Activated naive CD8-positive, alpha-beta T cell treated with anti-CD3 and anti-CD28 coated beads, Interleukin-2, amount 10 ng/mL, durations not matched to agents 7 days and 5 days (primary cell): Measurements from ENCODE around the gene AARS2. TPM values are rescaled to one million over a fixed set of nuclear protein-coding genes. Genes with fewer than 3 reads are reported as not detected.
"Not testable (repeated sequence)": the region's sequence is repeated elsewhere in the genome, so short reads cannot be mapped to it uniquely, and the experiment has no call there.

Experiments used
- ATAC-seq: fragments of 150-1000 bp; cut with Tn5 transposase; one replicate; pipeline ENCODE4 v1.10.0; 2021; ENCODE audit warnings: low read depth, moderate library complexity
- POLR2A ChIA-PET: fragments of 350-600 bp; sonication (Branson Sonifier 250); formaldehyde crosslinking; loops from one replicate; lab custom pipeline; 2021; ENCODE audit warnings: antibody characterized with exemption; lab: Charles Lee
- DNase-seq: peaks from one replicate; pipeline ENCODE4 v3.0.0; 2021
- H3K27ac Mint-ChIP-seq: one replicate; pipeline ENCODE4 v1.8.0; 2022; ENCODE audit warnings: mild to moderate bottlenecking, mixed read lengths
- H3K27me3 Mint-ChIP-seq: one replicate; pipeline ENCODE4 v1.8.0; 2022; ENCODE audit warnings: mild to moderate bottlenecking, moderate library complexity, mixed read lengths
- H3K36me3 Mint-ChIP-seq: one replicate; pipeline ENCODE4 v1.8.0; 2021; ENCODE audit warnings: mild to moderate bottlenecking, mixed read lengths
- H3K4me1 Mint-ChIP-seq: one replicate; pipeline ENCODE4 v1.8.0; 2021; ENCODE audit warnings: mixed read lengths
- H3K4me3 Mint-ChIP-seq: one replicate; pipeline ENCODE4 v1.8.0; 2022; ENCODE audit warnings: mild to moderate bottlenecking, moderate library complexity, mixed read lengths
- H3K9me3 Mint-ChIP-seq: one replicate; pipeline ENCODE4 v1.8.0; 2021; ENCODE audit warnings: mixed read lengths
- total RNA-seq, 2 experiments: library from RNA; stranded (reverse); gene quantifications; one replicate each; pipeline ENCODE4 v1.2.3, GENCODE V29; 2021

AARS2 gene
- total RNA-seq, 2 experiments from 2014 or later: 23.0 to 23.2 TPM

DNA sequence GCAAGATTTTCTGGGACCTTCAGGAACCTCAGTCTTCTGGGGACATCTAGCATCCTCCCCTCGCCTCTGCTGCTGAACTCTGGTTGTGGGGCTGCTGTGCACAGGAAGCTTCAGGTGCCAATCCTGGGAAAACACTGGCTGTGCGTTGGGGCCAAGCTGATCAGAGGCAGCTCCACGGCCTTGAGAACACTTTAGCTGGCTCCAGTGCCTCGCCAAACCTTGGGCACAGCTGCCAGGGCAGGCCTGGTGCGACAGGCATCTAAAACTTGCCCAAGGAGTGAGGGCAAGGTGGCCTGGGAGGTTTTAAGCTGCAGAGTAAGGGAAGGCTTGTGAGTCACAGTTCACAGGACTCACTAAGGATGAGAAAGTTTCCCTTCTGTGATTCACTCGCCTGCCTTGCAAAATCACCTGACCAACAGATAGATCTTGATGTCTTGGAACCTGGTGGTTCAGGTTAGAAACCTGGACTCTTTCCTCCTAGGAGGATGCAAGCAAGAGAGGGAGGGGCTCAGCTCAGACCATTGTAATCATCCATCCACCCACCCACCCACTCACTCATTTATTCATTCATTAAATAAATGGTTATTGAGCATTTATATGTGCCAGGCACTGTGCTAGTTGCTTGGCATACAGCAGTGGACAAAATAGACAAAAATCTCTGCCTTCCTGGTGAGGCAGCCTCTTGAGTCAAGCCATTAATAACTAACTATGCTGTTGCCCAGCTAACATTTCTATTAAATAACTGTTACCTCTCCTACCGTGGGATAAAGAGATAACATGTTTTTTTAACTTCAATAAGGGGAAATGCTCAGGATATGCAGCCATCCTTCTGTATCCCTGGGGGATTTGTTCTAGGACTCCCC is 26.8 kb upstream of the AARS2 start:
- Mint-ChIP-seq H3K27ac (no peak overlapping the region), H3K36me3 (no peaks in the 10 kb centered on the region), H3K4me3 (no peak overlapping the region), H3K27me3 (peaks cover 46% of the 10 kb centered on the region), H3K9me3 (no peaks in the 10 kb centered on the region), H3K4me1 (peaks cover 8% of the 10 kb centered on the region)
- ATAC-seq (no peak), DNase-seq (no peak)
- POLR2A ChIA-PET: no interaction called here

DNA sequence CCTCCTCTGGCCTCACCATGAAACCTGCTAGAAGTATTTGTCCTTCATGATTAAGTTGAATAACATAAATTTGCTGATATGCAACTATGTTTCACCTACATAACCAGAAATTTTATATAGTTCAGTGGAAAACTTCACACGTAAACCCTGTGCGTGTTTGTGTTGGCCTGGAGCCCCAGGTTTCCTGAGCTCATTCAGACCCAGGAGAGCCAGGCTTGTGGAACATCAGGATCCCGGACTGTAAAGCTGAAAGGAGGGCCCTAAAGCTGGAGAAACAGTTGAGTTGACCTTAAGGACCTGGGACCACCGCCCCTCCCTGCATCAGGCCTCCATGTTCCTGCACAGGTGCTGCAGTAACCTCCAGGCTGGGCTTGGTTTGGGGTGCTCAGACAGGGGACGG is 26.2 kb upstream of the AARS2 start:
- Mint-ChIP-seq H3K27ac (no peak overlapping the region), H3K4me1 (peaks cover 8% of the 10 kb centered on the region), H3K4me3 (no peak overlapping the region), H3K27me3 (peaks cover 39% of the 10 kb centered on the region), H3K36me3 (no peaks in the 10 kb centered on the region), H3K9me3 (no peaks in the 10 kb centered on the region)
- DNase-seq (no peak), ATAC-seq (no peak)
- POLR2A ChIA-PET: no interaction called here

- Mint-ChIP-seq H3K4me1 (peaks cover 8% of the 10 kb centered on the region), H3K27ac (no peak overlapping the region), H3K4me3 (no peak overlapping the region), H3K36me3 (no peaks in the 10 kb centered on the region), H3K9me3 (no peaks in the 10 kb centered on the region), H3K27me3 (peaks cover 31% of the 10 kb centered on the region)
- ATAC-seq (peak; percentile 88), DNase-seq (peak; percentile 67)
- POLR2A ChIA-PET: no interaction called here
These were observed 25.3 kb upstream of the AARS2 start for GRCh38 chr6:44338228-44339122.

DNA sequence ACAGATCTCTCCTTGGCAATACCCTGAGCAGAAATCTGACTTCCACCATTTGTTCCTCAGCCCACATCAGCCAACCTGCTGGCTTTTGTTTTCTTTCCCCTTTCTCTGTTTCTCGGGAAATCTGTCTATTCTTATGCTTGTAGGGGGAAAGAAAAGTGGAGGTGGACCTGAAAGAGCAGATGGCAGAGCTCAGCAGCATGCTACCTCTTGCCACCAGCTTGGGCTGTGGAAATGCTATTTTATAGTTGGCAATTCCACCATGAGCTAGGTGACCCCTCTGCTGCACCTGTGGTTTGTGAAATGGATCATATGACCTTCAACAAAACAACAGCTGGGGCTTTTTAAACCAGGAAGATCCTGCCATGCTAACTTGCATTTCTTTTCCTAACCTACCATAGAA is 22.5 kb upstream of the AARS2 start:
- H3K36me3 Mint-ChIP-seq: no peaks in the 10 kb centered on the region
- no peaks in the 10 kb centered on the region for H3K9me3 Mint-ChIP-seq
- H3K27me3 Mint-ChIP-seq: peaks cover 28% of the 10 kb centered on the region
- peaks cover 10% of the 10 kb centered on the region for H3K4me1 Mint-ChIP-seq
- no peak for DNase-seq
- ATAC-seq: no peak
- POLR2A ChIA-PET: interaction anchor here (0.8 kb wide), 1 partner anchor 23 kb away, joined by 3 read pairs; the partner anchor contains the start of gene AARS2
- H3K27ac Mint-ChIP-seq: no peak overlapping the region
- H3K4me3 Mint-ChIP-seq: no peak overlapping the region

DNA sequence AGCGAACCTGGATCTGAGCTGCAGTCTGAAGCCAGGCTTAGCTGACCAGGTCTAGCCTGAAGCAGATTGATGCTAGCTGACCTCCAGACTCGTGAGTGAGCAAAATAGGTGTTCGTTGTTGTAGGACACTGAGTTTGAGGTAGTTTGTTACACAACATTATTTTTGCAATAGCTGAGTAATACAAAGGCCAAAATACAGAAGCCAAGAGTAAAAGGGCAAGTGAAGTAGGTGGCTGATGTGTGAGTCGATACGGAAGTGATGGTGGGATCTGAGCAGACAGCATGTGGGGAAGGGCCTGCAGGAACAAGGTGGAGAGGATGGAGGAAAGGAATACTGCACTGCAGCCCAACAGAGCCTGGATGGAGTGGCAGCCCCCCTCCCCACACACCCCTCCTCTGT is 20.8 kb upstream of the AARS2 start:
- no peak overlapping the region for H3K4me3 Mint-ChIP-seq
- H3K27me3 Mint-ChIP-seq: peaks cover 42% of the 10 kb centered on the region
- ATAC-seq (no peak), DNase-seq (no peak)
- no peaks in the 10 kb centered on the region for H3K9me3 Mint-ChIP-seq
- POLR2A ChIA-PET: no interaction called here
- no peaks in the 10 kb centered on the region for H3K36me3 Mint-ChIP-seq
- peaks cover 10% of the 10 kb centered on the region for H3K4me1 Mint-ChIP-seq
- H3K27ac Mint-ChIP-seq: no peak overlapping the region

GRCh38 chr6:44333273-44333919 is 20.2 kb upstream of the AARS2 start:
- DNase-seq (no peak), ATAC-seq (no peak)
- Mint-ChIP-seq H3K4me3 (no peak overlapping the region), H3K27me3 (peaks cover 47% of the 10 kb centered on the region), H3K4me1 (peaks cover 9% of the 10 kb centered on the region), H3K27ac (no peak overlapping the region), H3K36me3 (no peaks in the 10 kb centered on the region), H3K9me3 (no peaks in the 10 kb centered on the region)
- POLR2A ChIA-PET: no interaction called here

- H3K36me3 Mint-ChIP-seq: no peaks in the 10 kb centered on the region
- DNase-seq (no peak), ATAC-seq (no peak)
- no peak overlapping the region for H3K27ac Mint-ChIP-seq
- peaks cover 55% of the 10 kb centered on the region for H3K27me3 Mint-ChIP-seq
- H3K4me3 Mint-ChIP-seq: no peak overlapping the region
- no peaks in the 10 kb centered on the region for H3K9me3 Mint-ChIP-seq
- POLR2A ChIA-PET: no interaction called here
- peaks cover 8% of the 10 kb centered on the region for H3K4me1 Mint-ChIP-seq
These were observed 19.4 kb upstream of the AARS2 start for GRCh38 chr6:44332585-44332984.

GRCh38 chr6:44329858-44330257 is 16.7 kb upstream of the AARS2 start:
- Mint-ChIP-seq H3K27me3 (peaks cover 51% of the 10 kb centered on the region), H3K4me1 (peaks cover 2% of the 10 kb centered on the region), H3K4me3 (no peak overlapping the region), H3K9me3 (no peaks in the 10 kb centered on the region), H3K27ac (no peak overlapping the region), H3K36me3 (no peaks in the 10 kb centered on the region)
- ATAC-seq: no peak
- no peak for DNase-seq
- POLR2A ChIA-PET: no interaction called here

DNA sequence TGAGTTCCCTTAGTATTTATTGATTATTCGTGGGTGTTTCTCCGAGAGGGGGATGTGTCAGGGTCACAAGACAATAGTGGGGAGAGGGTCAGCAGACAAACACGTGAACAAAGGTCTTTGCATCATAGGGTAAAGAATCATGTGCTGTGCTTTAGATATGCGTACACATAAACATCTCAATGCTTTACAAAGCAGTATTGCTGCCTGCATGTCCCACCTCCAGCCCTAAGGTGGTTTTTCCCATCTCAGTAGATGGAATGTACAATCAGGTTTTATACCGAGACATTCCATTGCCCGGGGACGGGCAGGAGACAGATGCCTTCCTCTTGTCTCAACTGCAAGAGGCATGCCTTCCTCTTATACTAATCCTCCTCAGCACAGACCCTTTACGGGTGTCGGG is 15.1 kb upstream of the AARS2 start:
- peaks cover 50% of the 10 kb centered on the region for H3K27me3 Mint-ChIP-seq
- ATAC-seq, H3K9me3 Mint-ChIP-seq, H3K4me1 Mint-ChIP-seq, H3K36me3 Mint-ChIP-seq, H3K27ac Mint-ChIP-seq, H3K4me3 Mint-ChIP-seq, POLR2A ChIA-PET, DNase-seq: not testable (repeated sequence)

- no peak for DNase-seq
- Mint-ChIP-seq H3K4me1 (no peaks in the 10 kb centered on the region), H3K36me3 (no peaks in the 10 kb centered on the region), H3K9me3 (no peaks in the 10 kb centered on the region), H3K4me3 (no peak overlapping the region), H3K27ac (no peak overlapping the region), H3K27me3 (peaks cover 47% of the 10 kb centered on the region)
- POLR2A ChIA-PET: no interaction called here
- ATAC-seq: no peak
These were observed 14.6 kb upstream of the AARS2 start for GRCh38 chr6:44327760-44328159.

DNA sequence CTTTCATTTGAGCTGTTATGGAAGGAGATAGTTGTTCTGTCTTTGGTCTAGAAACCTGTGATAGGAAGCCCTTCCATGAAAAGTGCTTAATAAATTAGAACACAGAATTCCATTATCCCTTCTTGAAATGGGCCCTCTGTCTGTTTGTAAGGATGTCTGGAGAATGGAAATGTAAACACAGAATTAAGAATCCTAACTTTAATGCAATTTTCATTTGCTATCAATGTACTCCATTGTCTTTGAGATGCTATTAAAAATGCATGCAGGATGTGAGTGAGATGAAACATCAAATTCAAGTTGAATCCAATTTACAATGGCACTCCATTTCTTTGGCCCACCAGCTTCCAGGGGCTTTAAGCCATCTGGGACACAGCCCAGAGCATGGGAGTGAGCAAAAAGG is 13.9 kb upstream of the AARS2 start:
- ATAC-seq (no peak), DNase-seq (no peak)
- Mint-ChIP-seq H3K36me3 (no peaks in the 10 kb centered on the region), H3K27ac (no peak overlapping the region), H3K9me3 (no peaks in the 10 kb centered on the region), H3K27me3 (peaks cover 41% of the 10 kb centered on the region), H3K4me1 (no peaks in the 10 kb centered on the region), H3K4me3 (no peak overlapping the region)
- POLR2A ChIA-PET: no interaction called here

- DNase-seq: no peak
- no peak for ATAC-seq
These were observed 8.1 kb upstream of the AARS2 start for GRCh38 chr6:44321210-44321609.

GRCh38 chr6:44317136-44317631 is 4.0 kb upstream of the AARS2 start:
- H3K36me3 Mint-ChIP-seq, POLR2A ChIA-PET, H3K9me3 Mint-ChIP-seq, H3K4me3 Mint-ChIP-seq, H3K4me1 Mint-ChIP-seq, H3K27ac Mint-ChIP-seq, ATAC-seq, DNase-seq: not testable (repeated sequence)
- H3K27me3 Mint-ChIP-seq: peaks cover 32% of the 10 kb centered on the region

More at GRCh38 chr6:44321210-44321609, 8.1 kb upstream of the AARS2 start:
- Mint-ChIP-seq H3K9me3 (no peaks in the 10 kb centered on the region), H3K4me3 (no peak overlapping the region), H3K4me1 (no peaks in the 10 kb centered on the region), H3K36me3 (no peaks in the 10 kb centered on the region), H3K27ac (no peak overlapping the region), H3K27me3 (peaks cover 32% of the 10 kb centered on the region)
- POLR2A ChIA-PET: no interaction called here
